Mucosa of stomach (tissue), 1 donor: ENCODE results near the gene RPS21.

ENCODE experiments used
- H3K27me3 ChIP-seq: one replicate; pipeline ENCODE4 v1.7.0; 2013; ENCODE audit warnings: mild to moderate bottlenecking, low read length; ENCODE audit not compliant: control insufficient read depth, insufficient read depth
- H3K36me3 ChIP-seq: one replicate; pipeline ENCODE4 v1.7.0; 2013; ENCODE audit warnings: low read length; ENCODE audit not compliant: control insufficient read depth, insufficient read depth
- H3K4me1 ChIP-seq: one replicate; pipeline ENCODE4 v1.7.0; 2013; ENCODE audit warnings: mild to moderate bottlenecking, low read length; ENCODE audit not compliant: control insufficient read depth, insufficient read depth
- H3K4me3 ChIP-seq: one replicate; pipeline ENCODE4 v1.7.0; 2013; ENCODE audit warnings: low read length
- H3K9ac ChIP-seq: one replicate; pipeline ENCODE4 v1.7.0; 2013; ENCODE audit warnings: mild to moderate bottlenecking, low read length, moderate library complexity
- H3K9me3 ChIP-seq: one replicate; pipeline ENCODE4 v1.7.0; 2013; ENCODE audit warnings: mild to moderate bottlenecking, low read length, moderate library complexity; ENCODE audit not compliant: control insufficient read depth
- donor health status: Pancreatic carcinoma.

Gene RPS21

DNA sequence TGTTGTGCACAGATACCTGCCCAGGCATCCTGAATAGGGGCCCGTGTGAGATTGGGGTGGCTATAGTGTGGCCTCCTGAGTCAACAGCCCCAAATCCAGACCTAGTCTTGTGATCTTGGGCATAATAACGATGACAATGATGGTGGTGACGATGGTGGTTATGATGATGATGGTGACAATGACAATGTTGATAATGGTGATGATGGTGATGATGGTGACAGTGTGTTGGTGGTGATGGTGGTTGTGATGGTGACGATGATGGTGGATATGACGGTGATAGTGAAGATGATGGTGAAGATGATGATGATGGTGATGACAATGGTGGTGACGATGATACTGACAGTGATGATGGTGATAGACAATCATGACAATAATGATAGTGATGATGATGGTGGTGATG lies 5.1 kb upstream of the RPS21 start:
- peaks cover 8% of the 10 kb centered on the region for H3K4me1 ChIP-seq
- H3K9ac ChIP-seq, result no peak overlapping the region
- H3K27me3 ChIP-seq, result no peaks in the 10 kb centered on the region
- H3K9me3 ChIP-seq, result no peaks in the 10 kb centered on the region
- H3K4me3 ChIP-seq, result no peak overlapping the region
- H3K36me3 ChIP-seq, result no peaks in the 10 kb centered on the region

DNA sequence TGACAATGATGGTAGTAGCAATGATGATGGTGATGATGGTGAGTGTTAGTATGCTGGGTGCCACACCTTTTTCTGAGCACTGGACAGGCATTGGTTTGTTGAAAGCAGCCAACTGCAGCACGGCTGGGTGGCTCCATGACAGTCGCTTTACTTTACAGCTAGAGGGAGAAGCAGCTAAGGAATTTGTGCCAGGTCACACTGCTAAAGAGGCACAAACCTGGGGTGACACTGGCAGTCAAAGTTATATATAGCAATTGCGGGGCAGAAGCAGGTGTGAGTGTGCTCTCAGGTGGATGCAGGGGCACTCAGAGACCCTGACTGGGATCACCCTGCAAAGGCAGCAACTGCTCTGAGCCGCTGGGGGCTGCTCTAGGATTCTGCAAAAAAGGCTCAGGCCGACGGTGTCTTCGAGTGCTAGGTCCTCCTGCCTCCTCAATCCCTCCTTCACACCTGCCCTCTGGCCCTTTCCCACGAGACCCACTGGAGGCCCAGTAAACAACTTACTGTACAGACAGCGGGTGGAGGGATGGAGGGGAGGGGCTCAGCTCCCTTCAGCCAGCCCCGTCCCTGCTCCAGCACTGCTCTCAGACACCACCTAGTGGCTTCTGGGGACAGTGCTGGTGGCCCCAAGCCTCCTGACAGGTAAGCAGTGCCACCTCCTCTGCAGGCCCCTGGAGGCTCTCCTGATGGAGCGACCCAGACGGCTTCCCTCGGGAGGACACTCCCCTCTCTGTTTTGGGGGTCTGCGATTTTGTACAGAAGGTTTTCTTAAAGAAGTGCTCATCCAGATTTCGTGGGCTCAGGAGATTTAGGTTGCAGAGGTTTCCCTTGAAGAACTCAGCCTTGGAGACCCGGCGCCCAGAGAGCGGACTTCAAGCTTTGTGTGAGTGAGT lies 4.4 kb upstream of the RPS21 start:
- H3K36me3 ChIP-seq, result no peaks in the 10 kb centered on the region
- no peak overlapping the region for H3K4me3 ChIP-seq
- no peaks in the 10 kb centered on the region for H3K27me3 ChIP-seq
- no peak overlapping the region for H3K9ac ChIP-seq
- H3K4me1 ChIP-seq, result peaks cover 4% of the 10 kb centered on the region
- H3K9me3 ChIP-seq, result no peaks in the 10 kb centered on the region

DNA sequence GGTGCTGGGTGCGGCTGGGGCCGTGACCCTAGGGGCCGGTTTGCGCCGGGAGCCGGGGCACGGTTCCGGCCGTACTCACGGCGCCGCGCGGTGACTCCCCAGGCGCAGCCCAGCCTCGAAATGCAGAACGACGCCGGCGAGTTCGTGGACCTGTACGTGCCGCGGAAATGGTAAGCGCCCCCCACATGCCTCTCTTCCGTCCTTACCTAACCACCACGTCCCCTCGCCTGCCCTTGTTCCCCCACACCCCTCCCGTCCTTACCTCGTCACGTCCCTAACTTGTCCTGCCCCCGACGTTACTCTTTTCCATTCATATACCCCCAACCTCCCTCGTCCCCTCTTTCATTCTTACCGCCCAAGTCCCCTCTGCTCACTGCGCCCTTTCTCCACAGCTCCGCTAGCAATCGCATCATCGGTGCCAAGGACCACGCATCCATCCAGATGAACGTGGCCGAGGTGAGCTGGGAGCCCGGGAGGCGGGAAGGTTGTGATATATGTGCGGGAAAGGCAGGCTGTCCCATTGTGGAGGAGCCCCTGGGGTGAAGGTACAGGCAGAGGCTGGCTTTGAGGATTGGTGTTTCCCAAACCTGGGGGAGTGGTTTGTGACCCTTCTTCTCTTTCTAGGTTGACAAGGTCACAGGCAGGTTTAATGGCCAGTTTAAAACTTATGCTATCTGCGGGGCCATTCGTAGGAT lies 463 bp downstream of the RPS21 start:
- H3K36me3 ChIP-seq, result peaks cover 8% of the 10 kb centered on the region
- H3K27me3 ChIP-seq, result no peaks in the 10 kb centered on the region
- H3K9me3 ChIP-seq, result no peaks in the 10 kb centered on the region
- peaks cover 9% of the 10 kb centered on the region for H3K4me1 ChIP-seq
- H3K9ac ChIP-seq, result peak overlapping the region; percentile 82
- peak overlapping the region; percentile 48 for H3K4me3 ChIP-seq

DNA sequence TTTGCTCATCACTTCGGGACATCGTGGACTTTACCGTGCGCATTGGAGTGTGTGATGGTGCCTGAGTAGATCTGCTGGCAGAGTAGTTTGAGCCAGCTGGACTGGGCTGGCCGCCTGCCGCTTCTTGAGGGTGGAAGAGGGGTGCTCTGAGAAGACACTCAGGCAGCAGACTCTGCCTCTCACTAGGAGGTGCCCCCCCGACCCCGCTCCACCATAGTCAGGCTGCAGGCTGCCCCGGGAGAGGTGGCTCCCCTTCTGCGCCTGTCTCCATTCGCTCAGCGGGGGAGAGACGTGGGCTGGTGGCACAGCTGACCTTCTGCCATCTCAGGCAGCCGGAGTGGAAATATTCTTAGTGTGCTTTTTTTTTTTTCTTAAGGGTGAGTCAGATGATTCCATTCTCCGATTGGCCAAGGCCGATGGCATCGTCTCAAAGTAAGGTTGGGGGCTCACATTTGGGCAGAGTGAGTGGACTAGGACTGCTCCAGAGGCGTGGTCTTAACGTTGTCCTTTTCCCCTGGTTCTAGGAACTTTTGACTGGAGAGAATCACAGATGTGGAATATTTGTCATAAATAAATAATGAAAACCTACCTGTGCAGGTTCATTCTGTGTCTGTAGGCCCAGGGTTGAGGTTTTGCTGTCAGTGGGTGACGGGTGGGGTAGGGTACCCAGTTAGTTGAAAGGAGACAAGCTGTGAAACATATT lies 1.2 kb downstream of the RPS21 start:
- peak overlapping the region; percentile 82 for H3K9ac ChIP-seq
- H3K36me3 ChIP-seq, result peaks cover 8% of the 10 kb centered on the region

DNA sequence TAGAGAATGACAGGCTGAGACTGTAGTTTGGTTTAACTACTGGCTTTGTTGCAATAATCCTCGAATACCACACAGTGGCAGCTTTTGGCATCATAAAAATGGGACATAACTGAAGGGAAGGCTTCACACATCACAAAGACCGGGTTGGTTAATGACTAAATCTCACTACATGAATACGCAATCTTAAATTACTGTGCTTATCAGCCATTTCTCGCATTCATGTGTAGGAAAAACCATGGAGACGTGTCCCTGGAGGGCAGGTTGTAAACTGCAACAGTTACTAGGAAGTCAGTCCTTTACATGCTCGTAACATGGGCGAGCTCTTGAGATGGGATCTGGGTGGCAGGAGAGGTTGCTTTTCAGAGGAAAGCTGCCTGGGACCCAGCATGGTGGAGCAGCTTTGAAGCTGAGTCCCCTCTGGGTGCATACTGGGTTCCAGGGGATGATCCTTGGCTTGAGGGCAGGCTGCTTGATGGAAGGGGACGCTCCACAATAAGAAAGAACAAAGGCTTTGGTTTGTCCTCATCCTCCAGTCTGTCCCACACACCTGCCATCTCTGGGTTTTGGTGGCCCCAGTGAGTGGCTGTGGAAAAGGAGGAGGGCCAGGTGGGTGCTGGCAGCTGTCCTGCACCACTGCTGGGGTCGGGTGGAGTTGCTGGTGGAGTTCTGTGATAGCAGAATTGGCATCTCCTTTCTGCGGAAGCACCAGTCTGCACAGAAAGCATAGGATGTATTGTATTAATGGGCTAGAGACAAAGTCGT lies 2.1 kb downstream of the RPS21 start:
- Histone ChIP-seq H3K4me1 (peaks cover 9% of the 10 kb centered on the region), H3K9ac (no peak overlapping the region), H3K9me3 (no peaks in the 10 kb centered on the region), H3K27me3 (no peaks in the 10 kb centered on the region), H3K4me3 (no peak overlapping the region), H3K36me3 (peaks cover 8% of the 10 kb centered on the region)

More for the DNA sequence above, 1.2 kb downstream of the RPS21 start:
- no peaks in the 10 kb centered on the region for H3K9me3 ChIP-seq
- H3K4me3 ChIP-seq, result peak overlapping the region; percentile 48
- H3K27me3 ChIP-seq, result no peaks in the 10 kb centered on the region
- H3K4me1 ChIP-seq, result peaks cover 9% of the 10 kb centered on the region

DNA sequence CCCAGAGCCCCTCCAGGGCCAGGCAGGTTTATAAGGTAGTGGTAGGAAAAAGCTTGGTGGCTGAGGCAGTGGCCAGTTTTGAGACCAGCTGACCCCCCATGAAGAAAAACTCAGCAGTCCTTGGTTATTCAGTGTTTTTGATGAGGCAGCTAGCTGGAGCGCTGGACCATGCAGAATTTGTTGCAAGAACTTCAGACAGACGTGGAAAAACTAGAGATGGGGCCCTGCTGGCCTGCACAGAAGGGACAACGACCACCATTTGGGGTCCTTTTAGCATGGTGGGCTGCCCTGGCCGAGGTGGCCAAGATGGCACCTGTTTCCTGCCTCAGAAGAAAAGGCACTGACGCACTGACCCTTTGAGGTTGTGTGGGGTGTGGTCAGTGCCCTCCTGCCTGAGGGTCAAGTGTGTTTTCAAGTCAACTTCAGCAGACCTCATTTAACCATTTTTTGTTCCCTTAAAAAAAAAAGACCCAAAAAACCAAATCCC lies 2.7 kb downstream of the RPS21 start:
- Histone ChIP-seq H3K9ac (no peak overlapping the region), H3K36me3 (peaks cover 8% of the 10 kb centered on the region), H3K9me3 (no peaks in the 10 kb centered on the region), H3K4me1 (peaks cover 9% of the 10 kb centered on the region), H3K27me3 (no peaks in the 10 kb centered on the region), H3K4me3 (no peak overlapping the region)

DNA sequence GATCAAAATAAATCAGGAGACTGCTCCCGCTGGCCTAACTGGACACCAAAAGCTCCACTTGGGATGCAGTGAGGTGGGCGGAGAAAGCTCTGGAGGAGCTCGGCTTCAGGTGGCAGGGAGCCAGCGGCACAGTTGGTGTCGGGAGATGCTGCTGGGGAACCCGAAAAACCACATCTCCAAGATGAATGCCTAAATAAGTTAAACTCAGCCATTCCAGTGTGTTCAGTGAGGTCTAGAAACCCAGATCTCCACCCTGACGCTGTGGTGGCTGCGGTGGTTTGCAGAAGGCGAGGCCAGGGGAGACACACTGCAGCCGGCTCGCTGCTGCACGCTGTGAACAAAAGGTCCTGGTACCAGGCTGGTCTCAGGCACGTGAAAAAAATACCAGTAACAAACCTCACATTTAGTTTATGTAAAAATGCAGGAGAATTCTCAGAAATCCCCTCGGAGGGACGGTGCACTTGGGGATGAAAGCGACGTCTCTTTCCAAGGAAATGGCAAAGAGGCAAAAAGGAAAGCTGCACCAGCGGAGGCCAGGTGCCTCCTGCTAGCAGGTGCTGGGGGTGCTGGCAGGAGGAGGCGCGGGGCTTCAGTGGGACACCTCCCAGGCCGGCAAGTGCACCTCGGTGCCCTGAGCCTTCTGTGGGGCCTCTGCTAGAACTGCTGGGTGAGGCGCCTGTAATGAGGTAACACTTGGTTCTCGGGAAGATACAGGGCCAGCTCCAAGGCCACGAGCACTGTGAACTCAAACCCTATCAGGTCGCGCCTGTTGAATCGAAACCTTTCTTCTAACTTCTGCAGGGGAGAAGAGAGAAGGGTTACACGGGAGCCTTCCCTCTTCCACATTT lies 3.6 kb downstream of the RPS21 start:
- H3K4me3 ChIP-seq, result no peak overlapping the region
- peaks cover 8% of the 10 kb centered on the region for H3K36me3 ChIP-seq
- H3K27me3 ChIP-seq, result no peaks in the 10 kb centered on the region
- H3K9me3 ChIP-seq, result no peaks in the 10 kb centered on the region
- no peak overlapping the region for H3K9ac ChIP-seq
- peaks cover 9% of the 10 kb centered on the region for H3K4me1 ChIP-seq

DNA sequence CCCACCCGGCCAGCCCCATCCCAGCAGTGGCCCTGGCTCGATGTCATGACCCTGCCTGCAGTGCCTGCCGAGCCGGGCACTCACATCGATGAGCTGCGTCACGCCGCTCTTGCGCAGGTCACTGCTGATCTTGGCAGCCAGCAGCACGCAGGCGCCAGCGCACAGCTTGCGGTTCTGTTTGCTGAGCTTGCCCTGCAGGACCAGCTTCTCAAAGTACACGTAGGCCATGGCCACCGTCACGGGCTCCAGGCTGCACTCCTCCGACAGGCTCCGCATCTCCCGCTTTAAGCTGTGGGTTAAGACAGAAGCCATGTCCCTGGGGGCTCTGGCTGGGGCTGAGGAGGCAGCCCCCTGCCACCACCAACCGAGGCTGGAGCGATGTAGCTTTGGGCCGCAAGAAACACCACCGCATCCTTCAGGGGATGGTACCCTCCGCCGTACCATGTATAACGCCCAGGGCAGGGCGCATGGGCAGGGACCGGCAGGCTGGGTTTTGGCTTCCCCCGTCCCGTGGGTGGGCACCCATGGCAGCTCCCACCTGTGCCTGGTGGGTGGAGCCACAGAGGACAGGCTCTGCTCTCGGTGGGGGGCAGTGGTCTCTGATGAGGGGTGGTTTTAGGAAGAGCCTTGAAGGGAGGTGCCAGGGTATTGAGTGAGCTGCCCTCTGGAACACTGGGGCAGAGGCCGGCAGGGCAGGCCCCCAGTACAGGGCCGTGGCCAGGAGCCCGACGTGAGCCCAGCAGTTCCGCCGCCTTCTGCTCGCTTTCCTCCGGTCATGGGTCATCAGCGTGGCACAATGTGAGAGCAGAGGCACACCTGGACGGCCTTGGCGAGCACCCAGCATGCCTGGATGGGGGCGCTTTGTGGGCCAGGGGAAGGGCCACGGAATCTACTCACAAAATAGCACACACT lies 4.5 kb downstream of the RPS21 start:
- Histone ChIP-seq H3K36me3 (peaks cover 8% of the 10 kb centered on the region), H3K4me1 (peaks cover 9% of the 10 kb centered on the region), H3K9me3 (no peaks in the 10 kb centered on the region), H3K9ac (no peak overlapping the region), H3K4me3 (no peak overlapping the region), H3K27me3 (no peaks in the 10 kb centered on the region)

DNA sequence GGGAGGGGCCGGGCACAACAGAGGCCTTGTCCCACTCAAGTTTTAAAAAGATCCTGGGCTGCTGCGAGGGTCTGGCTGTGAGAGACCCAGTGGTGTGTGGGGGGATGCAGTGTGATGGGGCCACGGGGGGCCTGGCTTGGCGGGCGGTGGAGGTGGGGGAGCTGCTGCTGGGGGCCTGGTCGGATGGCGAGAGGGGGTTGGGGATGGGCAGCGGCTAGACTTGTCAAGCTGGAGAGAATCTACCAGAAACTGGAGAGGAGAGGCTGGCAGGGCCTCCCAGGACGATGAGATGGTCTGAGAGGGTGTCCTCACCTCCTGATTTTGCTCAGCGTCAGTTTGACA lies 5.1 kb downstream of the RPS21 start:
- H3K4me1 ChIP-seq, result peaks cover 9% of the 10 kb centered on the region
- H3K27me3 ChIP-seq, result no peaks in the 10 kb centered on the region
- H3K36me3 ChIP-seq, result peaks cover 8% of the 10 kb centered on the region
- no peak overlapping the region for H3K9ac ChIP-seq
- no peaks in the 10 kb centered on the region for H3K9me3 ChIP-seq
- H3K4me3 ChIP-seq, result no peak overlapping the region

DNA sequence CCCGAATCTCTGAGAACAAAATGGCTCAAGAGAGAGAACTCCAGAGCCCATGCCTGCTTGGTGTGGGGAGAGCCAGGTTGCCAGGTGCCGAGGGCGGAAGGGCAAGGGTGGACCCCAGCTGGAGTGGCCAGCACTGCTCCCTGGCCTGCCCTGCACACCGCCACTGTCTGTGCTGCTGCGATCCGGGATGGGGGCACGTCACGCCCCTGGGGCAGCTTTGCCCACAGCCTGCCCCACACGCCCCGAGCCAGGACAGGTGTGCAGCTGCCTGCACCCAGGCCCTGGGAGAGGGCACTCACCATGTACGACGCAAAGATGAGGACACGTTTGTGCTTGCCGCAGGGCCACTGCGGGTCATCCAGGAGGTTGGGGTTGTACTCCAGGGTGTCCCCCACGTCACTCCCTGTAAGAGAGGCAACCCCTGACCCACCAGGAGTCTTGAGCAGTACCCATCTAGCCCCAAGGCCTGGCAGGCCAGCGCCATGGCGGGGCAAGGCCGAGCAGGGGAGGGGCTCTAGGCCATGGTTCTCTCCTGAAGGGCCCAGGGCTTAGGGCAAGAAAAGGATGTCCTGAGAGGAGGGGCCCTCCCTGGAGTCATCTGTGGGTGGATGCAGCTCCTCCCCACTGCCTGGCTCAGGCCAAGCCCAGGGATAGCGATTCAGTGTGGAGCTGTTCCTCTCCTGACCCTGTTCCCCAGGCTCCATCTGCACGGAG lies 5.9 kb downstream of the RPS21 start:
- Histone ChIP-seq H3K9me3 (no peaks in the 10 kb centered on the region), H3K9ac (no peak overlapping the region), H3K4me3 (no peak overlapping the region), H3K4me1 (peaks cover 6% of the 10 kb centered on the region), H3K36me3 (peaks cover 8% of the 10 kb centered on the region), H3K27me3 (no peaks in the 10 kb centered on the region)
